ENCODE results near the gene MAGI2. TPM values are rescaled to one million over a fixed set of nuclear protein-coding genes. Genes with fewer than 3 reads are reported as not detected.

MAGI2 gene
- total and polyA plus RNA-seq, 2 donors (not counting 3 experiments of a cell fraction or from before 2014, with no cell fraction given): 0.28 to 6.0 TPM

- no peak for TF ChIP-seq FOS (IDR thresholded peaks at IDR 0.05; ENCODE audit: borderline replicate concordance, insufficient read depth, low read length)
- no peak for TF ChIP-seq JUN (IDR thresholded peaks at IDR 0.05; ENCODE audit: borderline replicate concordance, insufficient read depth, insufficient read length, low read depth)
- no peak for TF ChIP-seq CTCF (IDR thresholded peaks at IDR 0.05; ENCODE audit: extremely low read depth in 1 of 2, insufficient read depth in 1 of 2, low read depth in 1 of 2, low read length in 2 of 2)
- H3K9ac ChIP-seq (replicated peaks; ENCODE audit: extremely low read depth, insufficient read depth, low read length): no peak overlapping the region
- dilution Hi-C loops (cut with MboI; ENCODE audit: extremely low pct_ligation_motif_present, low sequenced_read_pairs): no loop called here
- no TSS peak for BruUV-seq (replicated peaks)
- DNase-seq (ENCODE audit: low read depth, low spot score): no peak
- ChIA-PET CTCF (no interaction called here), POLR2A (no interaction called here)
- H3K27ac ChIP-seq (ENCODE audit: insufficient read depth, low read depth, low read length): no peak overlapping the region
- H3K9me1 ChIP-seq (replicated peaks; ENCODE audit: control insufficient read depth, extremely low read depth, insufficient read depth, low read length): no peaks in the 10 kb centered on the region
- no peaks in the 10 kb centered on the region for H3K9me3 ChIP-seq (replicated peaks; ENCODE audit: control insufficient read depth, insufficient read depth, low read length)
- H3K4me1 ChIP-seq (ENCODE audit: control insufficient read depth, extremely low read depth, insufficient read depth, low read length): no peaks in the 10 kb centered on the region
- no peaks in the 10 kb centered on the region for H3K36me3 ChIP-seq (ENCODE audit: control insufficient read depth in 2 of 2, extremely low read depth in 1 of 2, insufficient read depth in 2 of 2, low read length in 2 of 2)
- no peaks in the 10 kb centered on the region for H3K27me3 ChIP-seq (ENCODE audit: control insufficient read depth in 2 of 2, insufficient read depth in 2 of 2, low read length in 2 of 2)
- intact Hi-C loops (cut with micrococcal nuclease): no loop called here
- H4K20me1 ChIP-seq (replicated peaks; ENCODE audit: control insufficient read depth, extremely low read depth, insufficient read depth, low read length): no peaks in the 10 kb centered on the region
- no peak overlapping the region for H3K4me2 ChIP-seq (ENCODE audit: insufficient read depth, low read length)
- H3K4me3 ChIP-seq (replicated peaks in 1 of 3; ENCODE audit: insufficient read depth in 1 of 3, low read depth in 1 of 3, low read length in 3 of 3): no peak overlapping the region
- H3K79me2 ChIP-seq (ENCODE audit: control insufficient read depth, insufficient read depth, low read length): no peaks in the 10 kb centered on the region
- H2AFZ ChIP-seq (ENCODE audit: low read depth, low read length): no peak overlapping the region
- FAIRE-seq: no peak
Observed at GRCh38 chr7:78904983-78905382, 548.5 kb downstream of the MAGI2 start.

- TF ChIP-seq EZH2 (IDR thresholded peaks at IDR 0.05; ENCODE audit: borderline replicate concordance, low read depth, low read length, severe bottlenecking) (no peak), GATA2 (IDR thresholded peaks at IDR 0.05; ENCODE audit: insufficient read depth, insufficient read length, low read depth, low read length) (no peak), CTCF (IDR thresholded peaks at IDR 0.05; ENCODE audit: extremely low read depth in 1 of 2, insufficient read depth in 1 of 2, low read depth in 1 of 2, low read length in 2 of 2) (no peak), FOS (IDR thresholded peaks at IDR 0.05; ENCODE audit: borderline replicate concordance, insufficient read depth, low read length) (no peak), JUN (IDR thresholded peaks at IDR 0.05; ENCODE audit: borderline replicate concordance, insufficient read depth, insufficient read length, low read depth) (no peak), POLR2A (IDR thresholded peaks at IDR 0.05; ENCODE audit: low read depth, low read length) (no peak), POLR2AphosphoS5 (IDR thresholded peaks at IDR 0.05; ENCODE audit: insufficient read depth, low read depth, low read length) (no peak), MYC (IDR thresholded peaks at IDR 0.05; ENCODE audit: low read depth, low read length) (no peak)
- TF ChIP-seq, protein P1, sequence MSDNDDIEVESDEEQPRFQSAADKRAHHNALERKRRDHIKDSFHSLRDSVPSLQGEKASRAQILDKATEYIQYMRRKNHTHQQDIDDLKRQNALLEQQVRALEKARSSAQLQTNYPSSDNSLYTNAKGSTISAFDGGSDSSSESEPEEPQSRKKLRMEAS (IDR thresholded peaks at IDR 0.05; ENCODE audit: insufficient read depth, insufficient read length): no peak
- BruUV-seq (replicated peaks): no TSS peak
- no peak overlapping the region for H3K4me3 ChIP-seq (replicated peaks in 1 of 3; ENCODE audit: insufficient read depth in 1 of 3, low read depth in 1 of 3, low read length in 3 of 3)
- H3K79me2 ChIP-seq (ENCODE audit: control insufficient read depth, insufficient read depth, low read length): no peaks in the 10 kb centered on the region
- H3K9ac ChIP-seq (replicated peaks; ENCODE audit: extremely low read depth, insufficient read depth, low read length): no peak overlapping the region
- no peaks in the 10 kb centered on the region for H3K4me1 ChIP-seq (ENCODE audit: control insufficient read depth, extremely low read depth, insufficient read depth, low read length)
- H3K4me2 ChIP-seq (ENCODE audit: insufficient read depth, low read length): no peak overlapping the region
- H4K20me1 ChIP-seq (replicated peaks; ENCODE audit: control insufficient read depth, extremely low read depth, insufficient read depth, low read length): no peaks in the 10 kb centered on the region
- intact Hi-C loops (cut with micrococcal nuclease) (no loop called here), dilution Hi-C loops (cut with MboI; ENCODE audit: extremely low pct_ligation_motif_present, low sequenced_read_pairs) (no loop called here)
- no peaks in the 10 kb centered on the region for H3K9me1 ChIP-seq (replicated peaks; ENCODE audit: control insufficient read depth, extremely low read depth, insufficient read depth, low read length)
- FAIRE-seq: no peak
- no peaks in the 10 kb centered on the region for H3K9me3 ChIP-seq (replicated peaks; ENCODE audit: control insufficient read depth, insufficient read depth, low read length)
- POLR2A ChIA-PET: no interaction called here
- no peak overlapping the region for H2AFZ ChIP-seq (ENCODE audit: low read depth, low read length)
- DNase-seq (ENCODE audit: low read depth, low spot score): no peak
- no peak overlapping the region for H3K27ac ChIP-seq (ENCODE audit: insufficient read depth, low read depth, low read length)
- H3K27me3 ChIP-seq (ENCODE audit: control insufficient read depth in 2 of 2, insufficient read depth in 2 of 2, low read length in 2 of 2): no peaks in the 10 kb centered on the region
- CTCF ChIA-PET: no interaction called here
- H3K36me3 ChIP-seq (ENCODE audit: control insufficient read depth in 2 of 2, extremely low read depth in 1 of 2, insufficient read depth in 2 of 2, low read length in 2 of 2): no peaks in the 10 kb centered on the region
Observed at GRCh38 chr7:78901566-78901965, 551.9 kb downstream of the MAGI2 start.
